GM12864 (cell line): ENCODE measurements around the gene CFAP70.
A peak's percentile ranks its signal among the peaks of the same experiment; 100 is the strongest.

ENCODE experiments used
- DNase-seq: peaks from one replicate; pipeline ENCODE4 v3.0.0-alpha.2; 2011; ENCODE audit warnings: low read depth
- H3K4me3 ChIP-seq: 2 replicates; pipeline ENCODE4 v1.5.1; 2011; ENCODE audit warnings: mild to moderate bottlenecking, low read depth, low read length, control low read depth
- CTCF ChIP-seq: IDR thresholded peaks from 2 replicates; pipeline ENCODE4 v1.5.1; 2011; ENCODE audit warnings: low read depth, mild to moderate bottlenecking, moderate library complexity, low read length, control low read depth, inconsistent platforms; ENCODE audit errors: missing control alignments

The CFAP70 gene

GRCh38 chr10:73228247-73228646 lies 130.4 kb downstream of the CFAP70 start:
- TF ChIP-seq CTCF: no peak
- no peak for DNase-seq

GRCh38 chr10:73226663-73227062 lies 132.0 kb downstream of the CFAP70 start:
- no peak for DNase-seq
- H3K4me3 ChIP-seq: no peak overlapping the region
- TF ChIP-seq CTCF: no peak

More at GRCh38 chr10:73228247-73228646, 130.4 kb downstream of the CFAP70 start:
- H3K4me3 ChIP-seq: no peak overlapping the region

GRCh38 chr10:73225518-73225917 lies 133.1 kb downstream of the CFAP70 start:
- DNase-seq: no peak
- no peak for TF ChIP-seq CTCF
- no peak overlapping the region for H3K4me3 ChIP-seq

- DNase-seq: no peak
- no peak for TF ChIP-seq CTCF
- H3K4me3 ChIP-seq: no peak overlapping the region
Observed at GRCh38 chr10:73220989-73221388, 137.7 kb downstream of the CFAP70 start.

GRCh38 chr10:73219384-73219783 lies 139.3 kb downstream of the CFAP70 start:
- H3K4me3 ChIP-seq: no peak overlapping the region
- no peak for TF ChIP-seq CTCF
- no peak for DNase-seq

- peak; percentile 55 for TF ChIP-seq CTCF
- no peak overlapping the region for H3K4me3 ChIP-seq
- DNase-seq: no peak
Observed at GRCh38 chr10:73218431-73219191, 140.1 kb downstream of the CFAP70 start.

GRCh38 chr10:73217628-73218027 lies 141.0 kb downstream of the CFAP70 start:
- no peak overlapping the region for H3K4me3 ChIP-seq
- DNase-seq: no peak
- no peak for TF ChIP-seq CTCF
